Measurements from ENCODE around the gene DOK1.

Gene DOK1

GRCh38 chr2:74525717-74526648 is 28.5 kb upstream of the DOK1 start, which contains the start of gene DQX1:
DQX1 (minus strand) TSS chr2:74526231; CDS start chr2:74525729, 502 bp downstream.
- DNase-seq = no peak

GRCh38 chr2:74526649-74527230 is 27.8 kb upstream of the DOK1 start:
- DNase-seq = no peak

- DNase-seq = no peak
Measured at GRCh38 chr2:74527741-74528140, 26.8 kb upstream of the DOK1 start.

GRCh38 chr2:74528600-74529356 is 25.7 kb upstream of the DOK1 start:
- no peak for DNase-seq

- peak; percentile 98 for DNase-seq
Measured at GRCh38 chr2:74529357-74530238, 24.9 kb upstream of the DOK1 start, which contains the start of the genes AUP1 and HTRA2. AUP1 (minus strand) TSS chr2:74529706; CDS start chr2:74529629, 77 bp downstream. HTRA2 (plus strand) TSS chr2:74529933; CDS start chr2:74530007, 74 bp downstream.

GRCh38 chr2:74530239-74531187 is 24.0 kb upstream of the DOK1 start:
- no peak for DNase-seq

- no peak for DNase-seq
Measured at GRCh38 chr2:74531666-74532065, 22.9 kb upstream of the DOK1 start.

GRCh38 chr2:74532222-74532621 is 22.3 kb upstream of the DOK1 start:
- DNase-seq = peak in 1 of 2 donors; percentile 19

- DNase-seq = no peak
Measured at GRCh38 chr2:74533464-74533863, 21.1 kb upstream of the DOK1 start.

GRCh38 chr2:74534411-74534810 is 20.1 kb upstream of the DOK1 start:
- no peak for DNase-seq

- DNase-seq = no peak
Measured at GRCh38 chr2:74535440-74535965, 19.0 kb upstream of the DOK1 start.

GRCh38 chr2:74536166-74536950 is 18.2 kb upstream of the DOK1 start:
- no peak for DNase-seq

GRCh38 chr2:74537140-74537539 is 17.4 kb upstream of the DOK1 start:
- DNase-seq = no peak

GRCh38 chr2:74538881-74539339 is 15.6 kb upstream of the DOK1 start:
- DNase-seq = no peak

GRCh38 chr2:74540291-74540690 is 14.2 kb upstream of the DOK1 start:
- DNase-seq = no peak

- DNase-seq = no peak
Measured at GRCh38 chr2:74542978-74543377, 11.5 kb upstream of the DOK1 start.

GRCh38 chr2:74544634-74545033 is 9.9 kb upstream of the DOK1 start:
- DNase-seq = no peak

- DNase-seq = no peak
Measured at GRCh38 chr2:74546004-74546403, 8.5 kb upstream of the DOK1 start.

- DNase-seq = no peak
Measured at GRCh38 chr2:74548285-74548899, 6.1 kb upstream of the DOK1 start.
